Ovary (tissue), 9 donors: ENCODE results near the gene PAF1. TPM values are rescaled to one million over a fixed set of nuclear protein-coding genes. Genes with fewer than 3 reads are reported as not detected.

Experiments used
- DNase-seq, 5 donors: peaks; one replicate each; pipeline ENCODE4 v3.0.0-alpha.2; 2019 to 2020
- H3K27ac ChIP-seq, 2 donors: fragments of 200-600 bp; one replicate each; pipeline versions ENCODE4 v1.5.1 to v1.8.0; 2019 to 2022
- H3K27me3 ChIP-seq: fragments of 200-600 bp; one replicate; pipeline ENCODE4 v1.8.0; 2022
- H3K36me3 ChIP-seq: fragments of 200-600 bp; sonication (generic); one replicate; pipeline ENCODE4 v1.5.1; 2019
- H3K4me1 ChIP-seq: one replicate; pipeline ENCODE4 v1.8.1; 2013; ENCODE audit warnings: mild to moderate bottlenecking, moderate library complexity; ENCODE audit not compliant: insufficient read depth
- H3K4me3 ChIP-seq: fragments of 200-600 bp; sonication (generic); one replicate; pipeline ENCODE4 v1.5.1; 2017
- H3K9me3 ChIP-seq, 2 donors: fragments of 200-600 bp in 1 of 2; sonication (generic) in 1 of 2; one replicate each; pipeline versions ENCODE4 v1.5.1 to v1.8.1; 2013 to 2019; ENCODE audit warnings: mild to moderate bottlenecking in 1 of 2, moderate library complexity in 1 of 2
- EP300 ChIP-seq: sonication (generic); formaldehyde crosslinking; IDR thresholded peaks from one replicate; pipeline ENCODE4 v1.6.1; 2017; ENCODE audit warnings: antibody characterized with exemption
- POLR2A ChIP-seq: fragments of 450-650 bp; IDR thresholded peaks from one replicate; pipeline ENCODE4 v1.6.1; 2017; ENCODE audit warnings: antibody characterized with exemption, mild to moderate bottlenecking, moderate library complexity
- WGBS, 3 donors: extraction: QIAGEN DNeasy Blood & Tissue Kit in 1 of 3; methylation state at CpG; one replicate each; pipeline versions ENCODE4 v1.1.5 to v1.1.7; 2013 to 2017; 5-methylcytosine and 5-hydroxymethylcytosine counted together
- intact Hi-C, 4 donors: fragments of 100-400 bp; cut with DNase I; formaldehyde crosslinking; loops; one replicate each; pipeline versions ENCODE4 v1.11.0 to v1.15.1; 2022 to 2023
- polyA plus RNA-seq, 2 donors: library from polyadenylated mRNA; stranded (reverse); fragments of 200-250 nt in 1 of 2; fragments of 350-450 nt in 1 of 2; fragmentation: Illumina TruSeq in 1 of 2; extraction: RNeasy Lipid Tissue Mini Kit (QIAGEN cat#74804) in 1 of 2; gene quantifications; one replicate each; pipeline ENCODE4 v1.2.3, GENCODE V29; 2013 to 2014
- total RNA-seq, 7 donors: library from RNA; depleted of rRNA in 2 of 7; stranded (reverse); fragments of >200 nt in 2 of 7; fragmentation: NEBNext Ultra II Directional in 3 of 7; extraction: Animal tissue kit (Norgen Biotek cat#: 25700) in 3 of 7; gene quantifications; one replicate each; pipeline versions ENCODE4 v1.1.0 to v1.2.4, GENCODE V29; 2016 to 2023
- TF ChIP-seq, protein P1 (sequence below), 3 donors: fragments of 450-650 bp in 2 of 3; fragments of 200-600 bp in 1 of 3; IDR thresholded peaks; one replicate each; pipeline versions ENCODE4 v1.5.1 to v1.8.0; 2016 to 2022; ENCODE audit warnings: antibody characterized with exemption in 3 of 3, mild to moderate bottlenecking in 1 of 3
- donor health status: DM: no; HTN: no; CAD: no; lungs with moderate emphysema.
- donor health status: DM: no; HTN: no; CAD: no.
- donor health status: Bipolar disorder and iron deficiency.
- donor health status: DM: yes; HTN: yes; CAD: no.
- donor health status: DM: no; HTN: no; CAD: no.
- donor health status: DM: yes; HTN: yes; CAD: no.

PAF1 gene
- total and polyA plus RNA-seq, 9 donors, result 31.0 to 78.1 (median 50.2) TPM

DNA sequence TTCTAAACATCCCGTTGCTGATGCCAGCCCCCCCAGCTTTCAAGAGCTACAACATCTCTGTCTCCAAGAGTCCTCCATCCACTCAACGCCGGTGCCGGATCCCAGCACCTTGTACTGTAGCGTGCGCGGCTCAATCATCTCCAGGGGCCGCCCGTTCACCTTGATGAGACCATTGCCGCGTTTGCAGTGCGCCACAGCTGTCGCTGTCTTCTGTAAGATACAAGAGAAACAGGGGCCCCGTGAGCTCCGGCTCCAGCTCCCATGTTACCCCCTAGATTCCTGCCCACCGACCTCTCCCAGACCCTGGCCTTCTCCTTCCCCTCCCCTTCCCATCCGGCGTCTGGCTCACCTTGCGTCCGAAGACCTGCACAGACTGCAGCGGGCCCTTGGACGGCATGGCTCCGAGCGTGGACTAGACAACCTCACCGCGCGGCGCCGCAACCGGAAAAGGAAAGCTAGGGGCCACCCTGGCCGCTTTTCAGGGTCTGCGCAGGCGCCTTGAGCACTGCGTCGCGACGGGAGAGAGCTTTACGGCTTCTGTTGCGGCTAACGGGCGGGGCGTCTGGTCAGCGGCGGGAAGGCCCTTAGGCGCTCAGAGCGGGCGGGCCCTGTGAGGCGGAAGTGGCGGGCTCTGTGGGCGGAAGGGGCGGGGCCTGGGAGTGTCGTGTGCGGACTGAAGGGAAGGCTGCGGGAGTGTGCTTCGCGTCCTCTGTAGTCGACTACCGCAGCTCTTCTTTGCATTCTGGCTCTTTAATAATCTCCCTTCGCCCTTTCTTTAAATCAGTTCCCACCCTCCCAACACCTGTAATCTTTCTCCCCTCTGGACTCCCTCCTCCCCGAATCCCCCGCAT, 44.8 kb upstream of the PAF1 start, which contains the start of gene RPS16:
TSS of gene RPS16 (minus strand) at position 451 of the 851 bp plus-strand sequence. CDS start at position 397, 54 bp downstream.
- Histone ChIP-seq H3K27me3 (no peaks in the 10 kb centered on the region), H3K36me3 (no peaks in the 10 kb centered on the region), H3K4me3 (peak within 1 kb of the TSS; percentile 90), H3K4me1 (peaks cover 9% of the 10 kb centered on the region), H3K9me3 (no peaks in the 10 kb centered on the region), H3K27ac (peak within 1 kb of the TSS; percentile 39 to 73)
- DNase-seq, result peak; percentile 98 to 99 (median 99)
- TF ChIP-seq EP300 (no peak), POLR2A (peak; percentile 95)
- 0 to 1% (median 0%) methylated on average over 61 of the region's 61 CpGs for WGBS, 3 donors
- intact Hi-C loops, result no loop called here

DNA sequence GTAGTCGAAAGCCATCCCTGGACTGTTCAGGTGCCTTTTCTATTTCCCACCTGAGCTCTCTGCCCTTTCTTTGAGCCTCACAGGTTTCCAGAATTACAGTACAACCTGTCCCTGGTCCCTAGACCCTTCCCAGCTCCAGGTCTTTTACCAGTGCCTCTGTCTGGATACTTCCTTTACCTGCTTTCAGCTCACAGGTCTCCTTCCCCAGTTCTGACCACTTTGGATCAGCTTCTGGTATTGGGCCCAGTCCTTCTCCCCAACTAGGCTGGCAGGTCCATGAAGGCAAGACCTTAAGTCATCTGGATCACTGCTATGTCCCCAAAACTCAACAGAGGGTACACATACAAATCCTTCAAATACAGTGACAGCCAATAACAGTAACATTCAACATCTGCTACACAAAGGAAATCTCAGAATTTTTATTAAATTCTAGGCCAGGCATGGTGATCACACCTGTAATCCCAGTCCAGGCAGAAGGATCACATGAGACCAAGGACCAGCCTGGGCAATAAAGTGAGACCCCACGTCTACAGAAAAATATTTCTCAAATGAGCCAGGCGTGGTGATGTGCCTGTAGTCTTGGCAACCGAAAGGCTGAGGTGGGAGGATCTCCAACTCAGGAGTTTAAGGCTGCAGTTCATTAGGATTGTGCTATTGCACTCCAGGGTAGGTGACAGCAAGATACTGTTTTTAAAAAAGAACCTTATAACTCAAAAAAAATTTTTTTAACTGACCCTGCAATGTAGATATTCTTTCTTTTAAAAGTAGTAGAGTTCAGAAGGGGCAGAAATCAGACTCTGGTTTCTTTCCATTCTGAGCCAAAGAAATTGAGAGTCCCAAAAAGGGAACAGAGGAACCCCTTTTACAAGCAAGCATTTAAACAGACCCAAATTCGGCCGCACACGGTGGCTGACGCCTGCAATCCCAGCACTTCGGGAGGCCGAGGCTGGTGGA, 43.5 kb upstream of the PAF1 start:
- TF ChIP-seq, protein P1, sequence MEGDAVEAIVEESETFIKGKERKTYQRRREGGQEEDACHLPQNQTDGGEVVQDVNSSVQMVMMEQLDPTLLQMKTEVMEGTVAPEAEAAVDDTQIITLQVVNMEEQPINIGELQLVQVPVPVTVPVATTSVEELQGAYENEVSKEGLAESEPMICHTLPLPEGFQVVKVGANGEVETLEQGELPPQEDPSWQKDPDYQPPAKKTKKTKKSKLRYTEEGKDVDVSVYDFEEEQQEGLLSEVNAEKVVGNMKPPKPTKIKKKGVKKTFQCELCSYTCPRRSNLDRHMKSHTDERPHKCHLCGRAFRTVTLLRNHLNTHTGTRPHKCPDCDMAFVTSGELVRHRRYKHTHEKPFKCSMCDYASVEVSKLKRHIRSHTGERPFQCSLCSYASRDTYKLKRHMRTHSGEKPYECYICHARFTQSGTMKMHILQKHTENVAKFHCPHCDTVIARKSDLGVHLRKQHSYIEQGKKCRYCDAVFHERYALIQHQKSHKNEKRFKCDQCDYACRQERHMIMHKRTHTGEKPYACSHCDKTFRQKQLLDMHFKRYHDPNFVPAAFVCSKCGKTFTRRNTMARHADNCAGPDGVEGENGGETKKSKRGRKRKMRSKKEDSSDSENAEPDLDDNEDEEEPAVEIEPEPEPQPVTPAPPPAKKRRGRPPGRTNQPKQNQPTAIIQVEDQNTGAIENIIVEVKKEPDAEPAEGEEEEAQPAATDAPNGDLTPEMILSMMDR (IDR thresholded peaks at IDR 0.05), result no peak
- no peak for TF ChIP-seq POLR2A
- no peak for TF ChIP-seq EP300
- no peaks in the 10 kb centered on the region for H3K9me3 ChIP-seq
- H3K27ac ChIP-seq, result no peak overlapping the region
- H3K27me3 ChIP-seq, result no peaks in the 10 kb centered on the region
- intact Hi-C loops, result no loop called here
- H3K4me1 ChIP-seq, result peaks cover 9% of the 10 kb centered on the region
- no peak for DNase-seq
- no peaks in the 10 kb centered on the region for H3K36me3 ChIP-seq
- H3K4me3 ChIP-seq, result peak overlapping the region; percentile 90
- WGBS, 3 donors, result 39 to 46% (median 40%) methylated on average over 10 of the region's 10 CpGs

DNA sequence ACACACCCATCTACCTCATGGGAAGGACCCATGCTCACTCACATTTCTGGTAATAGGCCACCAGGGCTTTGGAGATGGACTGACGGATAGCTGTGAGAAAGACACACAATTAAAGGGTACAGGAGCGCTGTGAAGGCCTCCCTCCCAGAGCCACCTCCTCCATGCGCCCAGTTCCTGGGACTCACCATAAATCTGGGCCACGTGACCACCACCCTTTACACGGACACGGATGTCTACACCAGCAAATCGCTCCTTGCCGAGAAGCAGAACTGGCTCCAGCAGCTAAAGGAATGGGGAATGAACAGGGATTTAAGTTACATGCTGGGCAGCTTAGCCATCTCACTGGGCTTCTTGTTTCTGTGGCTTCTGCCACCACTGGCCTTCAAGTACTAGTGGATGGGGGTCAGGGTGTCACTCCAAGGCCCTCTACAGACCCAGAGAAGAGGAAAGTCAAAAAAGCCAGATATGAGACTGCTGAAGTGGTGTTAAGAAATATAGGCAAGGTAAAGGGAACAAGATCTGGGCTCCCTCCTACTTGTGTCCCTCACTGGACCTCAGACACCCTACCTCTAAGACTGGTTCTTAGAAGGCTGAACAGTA, 42.7 kb upstream of the PAF1 start:
- DNase-seq, result no peak

DNA sequence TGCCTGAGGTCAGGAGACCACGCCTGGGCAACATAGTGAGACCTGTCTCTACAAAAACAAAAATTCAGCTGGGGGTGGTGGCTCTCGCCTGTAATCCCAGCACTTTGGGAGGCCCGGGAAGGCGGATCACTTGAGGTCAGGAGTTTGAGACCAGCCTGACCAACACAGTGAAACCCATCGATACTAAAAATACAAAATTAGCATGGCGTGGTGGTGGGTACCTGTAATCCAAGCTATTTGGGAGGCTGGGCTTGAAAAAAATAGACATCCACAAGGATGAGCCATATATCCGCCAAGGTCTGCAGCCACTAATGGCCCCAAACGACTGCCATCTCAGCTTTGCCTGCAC, 41.7 kb upstream of the PAF1 start:
- intact Hi-C loops, result no loop called here
- TF ChIP-seq EP300 (no peak), POLR2A (no peak)
- TF ChIP-seq, protein P1 (IDR thresholded peaks at IDR 0.05), result no peak
- no peaks in the 10 kb centered on the region for H3K36me3 ChIP-seq
- H3K27me3 ChIP-seq, result no peaks in the 10 kb centered on the region
- no peaks in the 10 kb centered on the region for H3K9me3 ChIP-seq
- H3K4me3 ChIP-seq, result no peak overlapping the region
- no peak for DNase-seq
- H3K27ac ChIP-seq, result no peak overlapping the region
- peaks cover 17% of the 10 kb centered on the region for H3K4me1 ChIP-seq
- WGBS, 3 donors, result 92 to 97% (median 94%) methylated on average over 8 of the region's 8 CpGs

More for the DNA sequence above, 42.7 kb upstream of the PAF1 start:
- Histone ChIP-seq H3K36me3 (no peaks in the 10 kb centered on the region), H3K27me3 (no peaks in the 10 kb centered on the region), H3K4me1 (peaks cover 11% of the 10 kb centered on the region), H3K27ac (no peak overlapping the region), H3K9me3 (no peaks in the 10 kb centered on the region), H3K4me3 (no peak overlapping the region)
- intact Hi-C loops, result no loop called here
- TF ChIP-seq, protein P1 (IDR thresholded peaks at IDR 0.05), result no peak
- no peak for TF ChIP-seq EP300
- TF ChIP-seq POLR2A, result no peak
- WGBS, 3 donors, result 89 to 92% (median 90%) methylated on average over 8 of the region's 8 CpGs
